H9 (cell line): ENCODE data around the gene FUNDC2. TPM values are rescaled to one million over a fixed set of nuclear protein-coding genes. Genes with fewer than 3 reads are reported as not detected.

Experiments used
- DNase-seq: peaks from one replicate; pipeline ENCODE4 v3.0.0-alpha.2; 2017
- H2AFZ ChIP-seq: one replicate; pipeline ENCODE4 v1.6.1; 2013; ENCODE audit warnings: mild to moderate bottlenecking, low read length, control low read depth, moderate library complexity
- H2AK5ac ChIP-seq: 2 replicates; pipeline ENCODE4 v1.6.1; 2013; ENCODE audit warnings: low read length, control low read depth, mixed read lengths; ENCODE audit not compliant: insufficient read length
- H2BK120ac ChIP-seq: one replicate; pipeline ENCODE4 v1.6.1; 2013; ENCODE audit warnings: low read depth, mild to moderate bottlenecking, low read length, control low read depth, inconsistent platforms; ENCODE audit not compliant: poor library complexity, severe bottlenecking
- H2BK12ac ChIP-seq: 2 replicates; pipeline ENCODE4 v1.6.1; 2013; ENCODE audit warnings: low read length, control low read depth, mixed read lengths, low read depth; ENCODE audit not compliant: insufficient read length
- H2BK15ac ChIP-seq: 2 replicates; pipeline ENCODE4 v1.6.1; 2013; ENCODE audit warnings: low read depth, low read length, control low read depth
- H2BK20ac ChIP-seq: one replicate; pipeline ENCODE4 v1.6.1; 2013; ENCODE audit warnings: low read depth, mild to moderate bottlenecking, low read length, control low read depth, inconsistent platforms; ENCODE audit not compliant: poor library complexity, severe bottlenecking
- H2BK5ac ChIP-seq: 2 replicates; pipeline ENCODE4 v1.6.1; 2013; ENCODE audit warnings: low read length, control low read depth, mixed read lengths; ENCODE audit not compliant: insufficient read length
- H3K14ac ChIP-seq: 2 replicates; pipeline ENCODE4 v1.6.1; 2013; ENCODE audit warnings: low read length, control low read depth; ENCODE audit not compliant: insufficient read depth
- H3K18ac ChIP-seq: 2 replicates; pipeline ENCODE4 v1.6.1; 2013; ENCODE audit warnings: low read depth, mild to moderate bottlenecking, mixed read lengths, low read length, control low read depth; ENCODE audit not compliant: insufficient read length
- H3K23ac ChIP-seq: 2 replicates; pipeline ENCODE4 v1.6.1; 2013; ENCODE audit warnings: low read length, control low read depth, mixed read lengths, low read depth; ENCODE audit not compliant: insufficient read length
- H3K23me2 ChIP-seq: 2 replicates; pipeline ENCODE4 v1.6.1; 2013; ENCODE audit warnings: low read depth, mild to moderate bottlenecking, mixed read lengths, low read length, control low read depth; ENCODE audit not compliant: insufficient read length, poor library complexity, severe bottlenecking
- H3K27ac ChIP-seq: 2 replicates; pipeline ENCODE4 v1.5.1; 2013; ENCODE audit warnings: low read length, control low read depth, mixed read lengths, low read depth; ENCODE audit not compliant: insufficient read length
- H3K27me3 ChIP-seq: 2 replicates; pipeline ENCODE4 v1.6.1; 2013; ENCODE audit warnings: low read length, control low read depth, inconsistent platforms; ENCODE audit not compliant: insufficient read depth
- H3K4ac ChIP-seq: 2 replicates; pipeline ENCODE4 v1.6.1; 2013; ENCODE audit warnings: low read depth, mild to moderate bottlenecking, control low read depth, inconsistent platforms, low read length, moderate library complexity
- H3K4me1 ChIP-seq: 2 replicates; pipeline ENCODE4 v1.6.1; 2013; ENCODE audit warnings: low read length, control low read depth, inconsistent platforms; ENCODE audit not compliant: insufficient read depth
- H3K4me2 ChIP-seq: 2 replicates; pipeline ENCODE4 v1.6.1; 2013; ENCODE audit warnings: low read length, control low read depth, mixed read lengths; ENCODE audit not compliant: insufficient read length, insufficient read depth
- H3K56ac ChIP-seq: 2 replicates; pipeline ENCODE4 v1.6.1; 2013; ENCODE audit warnings: low read depth, mild to moderate bottlenecking, mixed read lengths, low read length, control low read depth; ENCODE audit not compliant: insufficient read length
- H3K79me1 ChIP-seq: 2 replicates; pipeline ENCODE4 v1.6.1; 2013; ENCODE audit warnings: low read depth, mild to moderate bottlenecking, moderate library complexity, low read length, control low read depth, inconsistent platforms; ENCODE audit not compliant: insufficient read depth, poor library complexity, severe bottlenecking
- H3K79me2 ChIP-seq: 2 replicates; pipeline ENCODE4 v1.6.1; 2013; ENCODE audit warnings: low read length, control low read depth, inconsistent platforms; ENCODE audit not compliant: insufficient read depth
- H3K9ac ChIP-seq: 2 replicates; pipeline ENCODE4 v1.6.1; 2013; ENCODE audit warnings: low read length, control low read depth, mixed read lengths; ENCODE audit not compliant: insufficient read length; ENCODE audit errors: extremely low read depth
- H3K9me3 ChIP-seq: one replicate; pipeline ENCODE4 v1.6.1; 2013; ENCODE audit warnings: low read depth, low read length, inconsistent platforms; ENCODE audit not compliant: control insufficient read depth
- H3T11ph ChIP-seq: one replicate; pipeline ENCODE4 v1.6.1; 2013; ENCODE audit warnings: mild to moderate bottlenecking, low read length, control low read depth, inconsistent platforms
- H4K20me1 ChIP-seq: one replicate; pipeline ENCODE4 v1.6.1; 2013; ENCODE audit not compliant: control insufficient read depth, insufficient read length, insufficient read depth
- H4K5ac ChIP-seq: 2 replicates; pipeline ENCODE4 v1.6.1; 2013; ENCODE audit warnings: low read depth, mild to moderate bottlenecking, mixed read lengths, low read length, control low read depth; ENCODE audit not compliant: insufficient read length
- H4K8ac ChIP-seq: replicated peaks from 2 replicates; pipeline ENCODE4 v1.6.1; 2013; ENCODE audit warnings: low read length, control low read depth, mixed read lengths, low read depth; ENCODE audit not compliant: insufficient read length
- H4K91ac ChIP-seq: 2 replicates; pipeline ENCODE4 v1.6.1; 2013; ENCODE audit warnings: low read depth, mild to moderate bottlenecking, moderate library complexity, mixed read lengths, low read length, control low read depth; ENCODE audit not compliant: insufficient read length
- H3K27ac Mint-ChIP-seq, 3 experiments: 2 replicates in 2 of 3; 3 replicates in 1 of 3; pipeline ENCODE4 v1.8.0; 2020 to 2021; ENCODE audit warnings: mixed read lengths in 3 of 3, mild to moderate bottlenecking in 1 of 3, moderate library complexity in 1 of 3
- H3K27me3 Mint-ChIP-seq: 2 replicates; pipeline ENCODE4 v1.8.0; 2021; ENCODE audit warnings: low read depth, mild to moderate bottlenecking, moderate library complexity, mixed read lengths
- H3K36me3 Mint-ChIP-seq, 3 experiments: 2 replicates in 2 of 3; 3 replicates in 1 of 3; pipeline ENCODE4 v1.8.0; 2020 to 2021; ENCODE audit warnings: low read depth in 3 of 3, mixed read lengths in 3 of 3; ENCODE audit not compliant: insufficient read depth in 1 of 3
- H3K4me1 Mint-ChIP-seq, 2 experiments: 2 replicates each; pipeline ENCODE4 v1.8.0; 2020; ENCODE audit warnings: mixed read lengths in 2 of 2
- H3K4me3 Mint-ChIP-seq, 2 experiments: 2 replicates in 1 of 2; 3 replicates in 1 of 2; pipeline ENCODE4 v1.8.0; 2020 to 2021; ENCODE audit warnings: mild to moderate bottlenecking in 2 of 2, mixed read lengths in 2 of 2, moderate library complexity in 1 of 2
- H3K9me3 Mint-ChIP-seq, 2 experiments: 2 replicates in 1 of 2; 3 replicates in 1 of 2; pipeline ENCODE4 v1.8.0; 2020; ENCODE audit warnings: mild to moderate bottlenecking in 2 of 2, mixed read lengths in 2 of 2, moderate library complexity in 1 of 2
- WGBS: extraction: QIAGEN DNeasy Blood & Tissue Kit; methylation state at CpG from one replicate; pipeline ENCODE4 v1.1.7; 2013; ENCODE audit warnings: missing lambda C conversion rate, low lambda C conversion rate, mixed read lengths; ENCODE audit not compliant: insufficient read length; ENCODE audit errors: extremely low coverage; 5-methylcytosine and 5-hydroxymethylcytosine counted together
- total RNA-seq: library from RNA; stranded (reverse); gene quantifications from 2 replicates; pipeline ENCODE4 v1.2.1, GENCODE V29; 2021
- TF ChIP-seq, protein P1 (sequence below): fragments of 200-600 bp; sonication (generic); conservative IDR thresholded peaks from 3 replicates; pipeline ENCODE4 v1.8.0; 2021; ENCODE audit warnings: antibody characterized with exemption, mild to moderate bottlenecking

The FUNDC2 gene
- total RNA-seq, 1 experiment from 2014 or later = 62.1 TPM

DNA sequence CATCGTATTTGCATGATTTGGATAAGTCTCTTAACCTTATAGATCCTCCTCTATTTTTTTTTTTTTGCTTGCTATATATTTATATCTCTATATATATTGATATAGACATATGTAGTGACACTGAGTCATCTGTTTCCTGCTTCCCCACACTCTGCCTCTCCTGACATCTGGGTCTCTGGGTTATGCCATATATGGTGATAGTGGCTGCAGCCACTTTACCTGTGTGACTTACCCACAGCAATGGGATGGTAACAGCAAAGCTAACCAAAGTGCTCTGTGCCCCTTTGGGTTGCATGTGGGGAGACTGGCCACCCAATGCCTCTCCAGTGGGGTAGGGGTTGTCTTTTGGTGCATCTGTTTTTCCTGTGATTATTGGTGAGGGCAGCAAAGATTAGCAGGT is 29.8 kb downstream of the FUNDC2 start:
- Histone ChIP-seq H3K23me2 (no peaks in the 10 kb centered on the region), H2AFZ (no peak overlapping the region), H3T11ph (no peak overlapping the region), H3K14ac (no peak overlapping the region), H2BK120ac (no peak overlapping the region), H3K23ac (no peak overlapping the region), H3K4me2 (no peak overlapping the region), H4K8ac (no peak overlapping the region), H4K20me1 (no peaks in the 10 kb centered on the region), H3K4me1 (no peaks in the 10 kb centered on the region), H3K79me1 (no peaks in the 10 kb centered on the region), H3K56ac (no peak overlapping the region), H3K4ac (no peak overlapping the region), H2BK15ac (no peak overlapping the region), H3K18ac (no peak overlapping the region), H3K27ac (no peak overlapping the region), H3K79me2 (no peaks in the 10 kb centered on the region), H3K27me3 (no peaks in the 10 kb centered on the region), H3K9me3 (peaks cover 16% of the 10 kb centered on the region), H4K5ac (no peak overlapping the region), H2BK20ac (no peak overlapping the region), H2BK5ac (no peak overlapping the region), H2BK12ac (no peak overlapping the region), H2AK5ac (no peak overlapping the region), H4K91ac (no peak overlapping the region), H3K9ac (no peak overlapping the region)
- Mint-ChIP-seq H3K27me3 (peaks cover under 1% of the 10 kb centered on the region; the same call in 1 of the 2 replicates), H3K9me3 (peaks cover 49 to 60% of the 10 kb centered on the region in 2 experiments), H3K4me3 (no peak overlapping the region), H3K4me1 (0 out of 4 replicates have a peak, but pooled peaks cover 0 to 4% of the 10 kb centered on the region in 2 experiments), H3K27ac (no peak overlapping the region), H3K36me3 (peaks cover 2 to 25% (median 11%) of the 10 kb centered on the region in 3 experiments; a peak in 4 of 7 replicates)
- DNase-seq = no peak
- TF ChIP-seq, protein P1, sequence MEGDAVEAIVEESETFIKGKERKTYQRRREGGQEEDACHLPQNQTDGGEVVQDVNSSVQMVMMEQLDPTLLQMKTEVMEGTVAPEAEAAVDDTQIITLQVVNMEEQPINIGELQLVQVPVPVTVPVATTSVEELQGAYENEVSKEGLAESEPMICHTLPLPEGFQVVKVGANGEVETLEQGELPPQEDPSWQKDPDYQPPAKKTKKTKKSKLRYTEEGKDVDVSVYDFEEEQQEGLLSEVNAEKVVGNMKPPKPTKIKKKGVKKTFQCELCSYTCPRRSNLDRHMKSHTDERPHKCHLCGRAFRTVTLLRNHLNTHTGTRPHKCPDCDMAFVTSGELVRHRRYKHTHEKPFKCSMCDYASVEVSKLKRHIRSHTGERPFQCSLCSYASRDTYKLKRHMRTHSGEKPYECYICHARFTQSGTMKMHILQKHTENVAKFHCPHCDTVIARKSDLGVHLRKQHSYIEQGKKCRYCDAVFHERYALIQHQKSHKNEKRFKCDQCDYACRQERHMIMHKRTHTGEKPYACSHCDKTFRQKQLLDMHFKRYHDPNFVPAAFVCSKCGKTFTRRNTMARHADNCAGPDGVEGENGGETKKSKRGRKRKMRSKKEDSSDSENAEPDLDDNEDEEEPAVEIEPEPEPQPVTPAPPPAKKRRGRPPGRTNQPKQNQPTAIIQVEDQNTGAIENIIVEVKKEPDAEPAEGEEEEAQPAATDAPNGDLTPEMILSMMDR = no peak
- no CpG with 5 or more reads among the region's 1 CpG for WGBS
